GM12801 (cell line): ENCODE measurements around the gene CDH2.

Source experiments
- TF ChIP-seq, protein P1 (sequence below): IDR thresholded peaks from one replicate; pipeline ENCODE4 v1.5.1; 2011; ENCODE audit warnings: control low read depth; ENCODE audit not compliant: insufficient read length; ENCODE audit errors: extremely low read depth

CDH2 gene

DNA sequence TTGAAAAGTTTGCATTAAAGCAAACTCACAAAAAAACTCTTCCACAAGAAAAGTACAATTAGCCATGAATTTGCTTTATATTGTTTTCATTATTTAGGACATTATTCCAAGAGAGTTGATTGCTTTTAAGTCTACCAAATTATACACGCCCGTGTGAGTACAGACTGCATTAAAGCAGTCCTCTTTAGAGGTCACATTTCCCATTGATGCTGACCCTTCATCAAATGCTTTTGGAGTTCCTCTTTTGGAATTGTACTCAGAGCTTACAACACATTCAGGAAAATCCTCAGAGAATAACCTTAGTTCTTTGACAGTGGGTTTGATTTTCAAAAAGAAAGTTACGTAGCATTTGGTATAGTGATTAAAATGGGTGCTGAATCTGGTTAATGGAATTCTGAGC is 256.1 kb downstream of the CDH2 start:
- TF ChIP-seq, protein P1, sequence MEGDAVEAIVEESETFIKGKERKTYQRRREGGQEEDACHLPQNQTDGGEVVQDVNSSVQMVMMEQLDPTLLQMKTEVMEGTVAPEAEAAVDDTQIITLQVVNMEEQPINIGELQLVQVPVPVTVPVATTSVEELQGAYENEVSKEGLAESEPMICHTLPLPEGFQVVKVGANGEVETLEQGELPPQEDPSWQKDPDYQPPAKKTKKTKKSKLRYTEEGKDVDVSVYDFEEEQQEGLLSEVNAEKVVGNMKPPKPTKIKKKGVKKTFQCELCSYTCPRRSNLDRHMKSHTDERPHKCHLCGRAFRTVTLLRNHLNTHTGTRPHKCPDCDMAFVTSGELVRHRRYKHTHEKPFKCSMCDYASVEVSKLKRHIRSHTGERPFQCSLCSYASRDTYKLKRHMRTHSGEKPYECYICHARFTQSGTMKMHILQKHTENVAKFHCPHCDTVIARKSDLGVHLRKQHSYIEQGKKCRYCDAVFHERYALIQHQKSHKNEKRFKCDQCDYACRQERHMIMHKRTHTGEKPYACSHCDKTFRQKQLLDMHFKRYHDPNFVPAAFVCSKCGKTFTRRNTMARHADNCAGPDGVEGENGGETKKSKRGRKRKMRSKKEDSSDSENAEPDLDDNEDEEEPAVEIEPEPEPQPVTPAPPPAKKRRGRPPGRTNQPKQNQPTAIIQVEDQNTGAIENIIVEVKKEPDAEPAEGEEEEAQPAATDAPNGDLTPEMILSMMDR = no peak

DNA sequence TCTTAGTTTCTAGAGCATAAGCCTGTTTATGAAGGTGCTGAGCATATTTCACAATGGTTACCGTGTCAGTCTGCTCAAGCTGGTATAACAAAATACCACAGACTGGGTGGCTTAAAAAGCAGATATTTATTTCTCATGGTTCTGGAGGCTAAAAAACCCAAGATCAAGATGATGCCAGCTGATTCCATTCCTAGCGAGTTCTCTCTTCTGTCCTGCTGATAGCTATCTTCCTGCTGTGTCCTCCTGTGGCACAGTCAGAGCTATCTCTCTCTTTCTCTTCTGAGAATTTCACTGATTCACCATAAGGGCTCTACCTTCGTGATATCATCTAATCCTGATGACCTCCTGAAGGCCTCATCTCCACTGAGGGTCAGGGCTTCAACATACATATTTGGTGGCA is 273.0 kb downstream of the CDH2 start:
- TF ChIP-seq, protein P1 = no peak

DNA sequence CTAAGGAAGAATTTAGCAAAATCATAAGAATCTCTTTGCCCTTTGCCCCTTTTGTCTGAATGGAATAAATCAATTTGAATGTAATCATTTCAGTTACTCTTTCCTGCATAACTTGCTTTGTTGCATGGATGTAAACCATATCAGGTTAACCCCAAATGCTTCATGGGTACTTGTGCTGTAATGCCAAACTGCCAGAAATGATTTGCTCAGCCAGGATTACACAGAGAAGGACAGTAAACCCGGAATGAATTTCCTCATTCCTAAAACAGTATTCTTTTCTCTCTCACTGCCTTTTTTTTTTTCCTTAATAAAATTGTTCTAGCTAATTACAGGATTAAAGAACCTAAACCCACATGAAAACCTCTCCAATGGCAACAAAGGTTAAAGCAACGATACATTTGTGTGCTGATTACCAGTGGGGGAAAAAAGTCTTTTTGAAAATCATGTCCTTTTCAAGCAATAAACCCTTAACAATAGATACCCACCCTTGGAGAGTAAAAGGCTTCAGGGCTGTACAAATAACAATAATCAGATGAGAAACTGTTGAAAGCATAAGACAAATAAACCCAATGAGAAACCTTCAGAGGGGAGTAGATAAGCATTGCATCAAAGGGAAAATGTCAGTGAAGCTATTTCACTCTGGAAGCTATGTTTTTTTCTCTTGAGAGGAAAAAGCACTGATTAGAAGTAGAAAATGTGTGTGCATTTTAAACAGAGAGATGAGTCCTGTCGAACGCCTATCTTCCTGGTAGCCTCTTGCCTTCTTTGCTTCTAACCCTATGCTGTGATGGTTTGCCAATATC is 275.3 kb downstream of the CDH2 start:
- TF ChIP-seq, protein P1 = no peak
